Measurements from ENCODE around the gene SEC14L5. TPM values are rescaled to one million over a fixed set of nuclear protein-coding genes. Genes with fewer than 3 reads are reported as not detected.

The SEC14L5 gene
- total and polyA plus RNA-seq, 10 of the 15 experiments (the other 5 are each of a cell fraction or from before 2014, with no cell fraction given): 0.01 TPM; not detected in 9

DNA sequence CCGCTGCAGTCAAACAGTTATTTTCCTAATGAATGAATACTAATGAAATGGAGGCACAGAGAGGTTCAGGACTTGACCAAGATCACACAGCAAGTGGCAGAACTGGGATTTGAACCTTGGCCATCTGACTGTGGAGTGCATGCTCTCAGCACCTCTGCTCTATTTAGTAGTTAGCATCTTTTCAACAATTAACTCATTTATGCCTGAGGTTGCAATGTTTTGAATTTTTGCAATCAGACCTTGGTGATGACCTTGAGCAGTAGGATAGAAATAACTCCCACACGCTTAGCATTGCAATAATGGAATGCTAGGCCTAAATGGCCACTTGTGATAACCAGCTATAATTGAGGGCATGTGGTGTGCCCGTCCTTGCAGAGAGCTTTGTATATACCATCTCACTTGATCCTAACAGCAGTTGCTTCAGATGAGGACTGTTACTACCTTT lies 44.6 kb downstream of the SEC14L5 start:
- no peak overlapping the region for H2AFZ ChIP-seq (ENCODE audit: control insufficient read depth, low read depth, low read length)
- no peak overlapping the region for H3K27ac ChIP-seq (ENCODE audit: control insufficient read depth, insufficient read depth)
- 44% methylated on average over 3 of the region's 3 CpGs for WGBS (ENCODE audit: insufficient coverage, insufficient replicate concordance, low lambda C conversion rate, missing lambda C conversion rate)
- POLR2A ChIA-PET: no interaction called here
- intact Hi-C loops (cut with micrococcal nuclease; ENCODE audit: unreplicated experiment): no loop called here
- ATAC-seq (no peak), DNase-seq (ENCODE audit: low read depth, low spot score) (no peak), FAIRE-seq (no peak)
- H3K9me3 ChIP-seq (replicated peaks; ENCODE audit: control insufficient read depth, insufficient read depth, low read length): no peaks in the 10 kb centered on the region
- H3K4me1 ChIP-seq (ENCODE audit: control insufficient read depth, insufficient read depth, low read length): no peaks in the 10 kb centered on the region
- BruUV-seq (replicated peaks): no TSS peak
- no peaks in the 10 kb centered on the region for H3K27me3 ChIP-seq (replicated peaks in 1 of 2; ENCODE audit: control insufficient read depth in 2 of 2, insufficient read depth in 2 of 2, low read length in 1 of 2)
- no peak overlapping the region for H3K4me2 ChIP-seq (ENCODE audit: control insufficient read depth, insufficient read depth)
- in situ Hi-C loops (cut with MboI): no loop called here
- SMC1A ChIA-PET (ENCODE audit: uncharacterized antibody, unreplicated experiment): no interaction called here
- CTCF ChIA-PET: no interaction called here
- TF ChIP-seq EZH2 (IDR thresholded peaks at IDR 0.05; ENCODE audit: borderline replicate concordance, control insufficient read depth, low read depth, low read length) (no peak), GATAD2B (conservative IDR thresholded peaks at IDR 0.05; ENCODE audit: low read depth) (no peak), PAX8 (IDR thresholded peaks at IDR 0.05) (no peak), NRF1 (conservative IDR thresholded peaks at IDR 0.05; ENCODE audit: low read depth, low read length) (no peak), TARDBP (IDR thresholded peaks at IDR 0.05; ENCODE audit: borderline replicate concordance) (no peak), HCFC1 (IDR thresholded peaks at IDR 0.05; ENCODE audit: low read length) (no peak)
- TF ChIP-seq, protein P1, sequence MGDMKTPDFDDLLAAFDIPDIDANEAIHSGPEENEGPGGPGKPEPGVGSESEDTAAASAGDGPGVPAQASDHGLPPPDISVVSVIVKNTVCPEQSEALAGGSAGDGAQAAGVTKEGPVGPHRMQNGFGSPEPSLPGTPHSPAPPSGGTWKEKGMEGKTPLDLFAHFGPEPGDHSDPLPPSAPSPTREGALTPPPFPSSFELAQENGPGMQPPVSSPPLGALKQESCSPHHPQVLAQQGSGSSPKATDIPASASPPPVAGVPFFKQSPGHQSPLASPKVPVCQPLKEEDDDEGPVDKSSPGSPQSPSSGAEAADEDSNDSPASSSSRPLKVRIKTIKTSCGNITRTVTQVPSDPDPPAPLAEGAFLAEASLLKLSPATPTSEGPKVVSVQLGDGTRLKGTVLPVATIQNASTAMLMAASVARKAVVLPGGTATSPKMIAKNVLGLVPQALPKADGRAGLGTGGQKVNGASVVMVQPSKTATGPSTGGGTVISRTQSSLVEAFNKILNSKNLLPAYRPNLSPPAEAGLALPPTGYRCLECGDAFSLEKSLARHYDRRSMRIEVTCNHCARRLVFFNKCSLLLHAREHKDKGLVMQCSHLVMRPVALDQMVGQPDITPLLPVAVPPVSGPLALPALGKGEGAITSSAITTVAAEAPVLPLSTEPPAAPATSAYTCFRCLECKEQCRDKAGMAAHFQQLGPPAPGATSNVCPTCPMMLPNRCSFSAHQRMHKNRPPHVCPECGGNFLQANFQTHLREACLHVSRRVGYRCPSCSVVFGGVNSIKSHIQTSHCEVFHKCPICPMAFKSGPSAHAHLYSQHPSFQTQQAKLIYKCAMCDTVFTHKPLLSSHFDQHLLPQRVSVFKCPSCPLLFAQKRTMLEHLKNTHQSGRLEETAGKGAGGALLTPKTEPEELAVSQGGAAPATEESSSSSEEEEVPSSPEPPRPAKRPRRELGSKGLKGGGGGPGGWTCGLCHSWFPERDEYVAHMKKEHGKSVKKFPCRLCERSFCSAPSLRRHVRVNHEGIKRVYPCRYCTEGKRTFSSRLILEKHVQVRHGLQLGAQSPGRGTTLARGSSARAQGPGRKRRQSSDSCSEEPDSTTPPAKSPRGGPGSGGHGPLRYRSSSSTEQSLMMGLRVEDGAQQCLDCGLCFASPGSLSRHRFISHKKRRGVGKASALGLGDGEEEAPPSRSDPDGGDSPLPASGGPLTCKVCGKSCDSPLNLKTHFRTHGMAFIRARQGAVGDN (IDR thresholded peaks at IDR 0.05): no peak
- TF ChIP-seq, protein P2, sequence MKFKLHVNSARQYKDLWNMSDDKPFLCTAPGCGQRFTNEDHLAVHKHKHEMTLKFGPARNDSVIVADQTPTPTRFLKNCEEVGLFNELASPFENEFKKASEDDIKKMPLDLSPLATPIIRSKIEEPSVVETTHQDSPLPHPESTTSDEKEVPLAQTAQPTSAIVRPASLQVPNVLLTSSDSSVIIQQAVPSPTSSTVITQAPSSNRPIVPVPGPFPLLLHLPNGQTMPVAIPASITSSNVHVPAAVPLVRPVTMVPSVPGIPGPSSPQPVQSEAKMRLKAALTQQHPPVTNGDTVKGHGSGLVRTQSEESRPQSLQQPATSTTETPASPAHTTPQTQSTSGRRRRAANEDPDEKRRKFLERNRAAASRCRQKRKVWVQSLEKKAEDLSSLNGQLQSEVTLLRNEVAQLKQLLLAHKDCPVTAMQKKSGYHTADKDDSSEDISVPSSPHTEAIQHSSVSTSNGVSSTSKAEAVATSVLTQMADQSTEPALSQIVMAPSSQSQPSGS (IDR thresholded peaks at IDR 0.05; ENCODE audit: low read length): no peak
- no peaks in the 10 kb centered on the region for H3K36me3 ChIP-seq (ENCODE audit: control insufficient read depth in 2 of 2, insufficient read depth in 2 of 2, low read length in 1 of 2)
- H3K4me3 ChIP-seq: no peak overlapping the region
- H3K79me2 ChIP-seq (ENCODE audit: control insufficient read depth, insufficient read depth, low read length): no peaks in the 10 kb centered on the region
- H4K20me1 ChIP-seq (ENCODE audit: control insufficient read depth, insufficient read depth): no peaks in the 10 kb centered on the region
- RAD21 ChIA-PET (ENCODE audit: unreplicated experiment): no interaction called here
- no peak overlapping the region for H3K9ac ChIP-seq (ENCODE audit: control insufficient read depth, insufficient read depth, low read length)

Measured in GM12878 (cell line).